Measurements from ENCODE around the gene FHOD3. TPM values are rescaled to one million over a fixed set of nuclear protein-coding genes. Genes with fewer than 3 reads are reported as not detected.

Gene FHOD3
- total and polyA plus RNA-seq, 2 of the 8 experiments (the other 6 are each of a cell fraction or from before 2014, with no cell fraction given) = 9.7 to 10.5 TPM

- Histone ChIP-seq H2BK12ac (ENCODE audit: low read depth, low read length) (no peak overlapping the region), H3K56ac (replicated peaks; ENCODE audit: insufficient read length, low read depth, low read length) (no peak overlapping the region), H3K9me3 (ENCODE audit: insufficient read depth in 2 of 2, low read depth in 1 of 2, low read length in 1 of 2) (no peaks in the 10 kb centered on the region), H2BK20ac (ENCODE audit: low read length) (no peak overlapping the region), H4K5ac (ENCODE audit: insufficient read length, low read depth, low read length) (no peak overlapping the region), H3K4me2 (ENCODE audit: insufficient read depth in 1 of 2, low read depth in 2 of 2, low read length in 2 of 2) (no peak overlapping the region), H3K27ac (ENCODE audit: low read depth, low read length) (no peak overlapping the region), H2BK5ac (ENCODE audit: low read depth, low read length) (no peak overlapping the region), H2BK120ac (replicated peaks; ENCODE audit: low read depth, low read length) (no peak overlapping the region), H3K23me2 (ENCODE audit: low read depth, low read length) (no peaks in the 10 kb centered on the region), H2AK5ac (ENCODE audit: low read depth, low read length) (no peak overlapping the region), H2BK15ac (ENCODE audit: low read length) (no peak overlapping the region), H2AFZ (ENCODE audit: low read length) (no peak overlapping the region), H3K4me3 (ENCODE audit: extremely low read depth in 1 of 4, insufficient read depth in 2 of 4, low read depth in 3 of 4, low read length in 4 of 4) (no peak overlapping the region), H3K9ac (replicated peaks in 1 of 4; ENCODE audit: extremely low read depth in 1 of 4, low read depth in 3 of 4, low read length in 3 of 4) (no peak overlapping the region), H3K18ac (ENCODE audit: extremely low read depth, low read length) (no peak overlapping the region), H3K4ac (replicated peaks; ENCODE audit: insufficient read length, low read depth, low read length) (no peak overlapping the region), H3K4me1 (replicated peaks in 1 of 4; ENCODE audit: control insufficient read depth in 3 of 4, insufficient read depth in 4 of 4, low read length in 3 of 4) (no peaks in the 10 kb centered on the region), H4K20me1 (replicated peaks in 1 of 2; ENCODE audit: control insufficient read depth in 1 of 2, insufficient read depth in 2 of 2, low read length in 2 of 2) (no peaks in the 10 kb centered on the region), H4K8ac (ENCODE audit: extremely low read depth, insufficient read depth, low read length) (no peak overlapping the region), H3K79me1 (ENCODE audit: low read depth, low read length) (no peaks in the 10 kb centered on the region), H3K23ac (ENCODE audit: insufficient read length) (no peak overlapping the region), H3K36me3 (ENCODE audit: control insufficient read depth in 2 of 4, insufficient read depth in 4 of 4, low read length in 3 of 4) (no peaks in the 10 kb centered on the region), H3K27me3 (replicated peaks in 1 of 4; ENCODE audit: control insufficient read depth in 3 of 4, extremely low read depth in 1 of 4, insufficient read depth in 3 of 4, low read length in 3 of 4) (no peaks in the 10 kb centered on the region), H3K79me2 (ENCODE audit: control insufficient read depth in 1 of 2, insufficient read depth in 2 of 2, low read length in 2 of 2) (no peaks in the 10 kb centered on the region), H3K14ac (ENCODE audit: insufficient read length) (no peak overlapping the region), H4K91ac (replicated peaks; ENCODE audit: insufficient read length, low read length) (no peak overlapping the region)
- no peak for TF ChIP-seq SIN3A (conservative IDR thresholded peaks at IDR 0.05 in 1 of 2, IDR thresholded peaks at IDR 0.05 in 1 of 2; ENCODE audit: low read depth in 1 of 2, low read length in 2 of 2)
- TF ChIP-seq SUZ12 (IDR thresholded peaks at IDR 0.05; ENCODE audit: low read length) = no peak
- no peak for TF ChIP-seq TAF1 (IDR thresholded peaks at IDR 0.05; ENCODE audit: low read depth, low read length)
- TF ChIP-seq CEBPB (IDR thresholded peaks at IDR 0.05; ENCODE audit: low read depth, low read length) = no peak
- TF ChIP-seq, protein P1, sequence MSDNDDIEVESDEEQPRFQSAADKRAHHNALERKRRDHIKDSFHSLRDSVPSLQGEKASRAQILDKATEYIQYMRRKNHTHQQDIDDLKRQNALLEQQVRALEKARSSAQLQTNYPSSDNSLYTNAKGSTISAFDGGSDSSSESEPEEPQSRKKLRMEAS (IDR thresholded peaks at IDR 0.05) = no peak
- TF ChIP-seq CHD1 (IDR thresholded peaks at IDR 0.05; ENCODE audit: low read depth, low read length) = no peak
- no peak for TF ChIP-seq ZNF274 (IDR thresholded peaks at IDR 0.05; ENCODE audit: borderline replicate concordance, extremely low read depth, low read length)
- no peak for TF ChIP-seq GTF2F1 (IDR thresholded peaks at IDR 0.05; ENCODE audit: borderline replicate concordance, low read depth, low read length)
- no peak for TF ChIP-seq ATF3 (IDR thresholded peaks at IDR 0.05; ENCODE audit: insufficient read depth, low read depth, low read length)
- no peak for TF ChIP-seq SRF (IDR thresholded peaks at IDR 0.05; ENCODE audit: low read depth, low read length)
- TF ChIP-seq CTBP2 (IDR thresholded peaks at IDR 0.05; ENCODE audit: borderline replicate concordance, insufficient read depth, insufficient read length, low read length) = no peak
- TF ChIP-seq HDAC6 (IDR thresholded peaks at IDR 0.05; ENCODE audit: low read depth, low read length) = no peak
- ChIA-PET CTCF (ENCODE audit: partially characterized antibody) (interaction anchor here (1.1 to 1.6 kb wide), 2 partner anchors 12 to 28 kb away, joined by 3 to 4 read pairs; no protein-coding TSS in a partner anchor), POLR2A (ENCODE audit: partially characterized antibody) (no interaction called here)
- FAIRE-seq (no peak), DNase-seq (ENCODE audit: low read depth in 1 of 2, low spot score in 2 of 2) (no peak)
- WGBS, 2 experiments (ENCODE audit: extremely low coverage in 1 of 2, insufficient coverage in 1 of 2, insufficient read length in 1 of 2, insufficient replicate concordance in 2 of 2, low coverage in 1 of 2, low lambda C conversion rate in 2 of 2, missing lambda C conversion rate in 1 of 2) = 84% methylated on average over 9 of the region's 9 CpGs; no CpG with 5 or more reads in 1 of the 2 experiments
These were observed 212.2 kb downstream of the FHOD3 start for GRCh38 chr18:36509646-36510197.
